NCI-H146 treated with DMSO at 0.1 percent for 48 hours (cell line): ENCODE results near the gene DPF1.
"Not testable (repeated sequence)": the region's sequence is repeated elsewhere in the genome, so short reads cannot be mapped to it uniquely, and the experiment has no call there.

Experiments
- DNase-seq: peaks from one replicate; lab custom pipeline; 2025; ENCODE audit not compliant: unreplicated experiment; lab: John Stamatoyannopoulos, UW

The DPF1 gene

GRCh38 chr19:38250821-38251563 is 27.0 kb upstream of the DPF1 start:
- no peak for DNase-seq

GRCh38 chr19:38250428-38250820 is 26.4 kb upstream of the DPF1 start:
- DNase-seq: no peak

DNA sequence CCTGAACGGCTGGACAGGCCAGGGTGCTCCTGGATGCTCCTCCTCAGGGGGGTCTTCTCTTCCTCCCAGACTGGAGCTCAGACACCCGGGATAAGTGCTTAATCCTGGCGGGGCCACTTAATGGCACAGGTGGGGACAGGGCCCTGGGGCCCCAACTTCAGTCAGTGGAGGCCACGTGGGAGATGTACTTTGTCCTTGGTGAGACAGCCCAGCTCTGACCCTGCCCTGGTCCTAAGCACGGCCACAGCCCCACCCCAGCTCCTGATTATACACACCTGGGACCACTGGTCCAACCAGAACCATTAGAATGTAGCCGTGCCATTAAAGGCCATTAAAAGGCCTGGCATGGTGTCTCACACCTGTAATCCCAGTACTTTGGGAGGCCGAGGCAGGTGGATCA is 24.4 kb upstream of the DPF1 start:
- DNase-seq: no peak

DNA sequence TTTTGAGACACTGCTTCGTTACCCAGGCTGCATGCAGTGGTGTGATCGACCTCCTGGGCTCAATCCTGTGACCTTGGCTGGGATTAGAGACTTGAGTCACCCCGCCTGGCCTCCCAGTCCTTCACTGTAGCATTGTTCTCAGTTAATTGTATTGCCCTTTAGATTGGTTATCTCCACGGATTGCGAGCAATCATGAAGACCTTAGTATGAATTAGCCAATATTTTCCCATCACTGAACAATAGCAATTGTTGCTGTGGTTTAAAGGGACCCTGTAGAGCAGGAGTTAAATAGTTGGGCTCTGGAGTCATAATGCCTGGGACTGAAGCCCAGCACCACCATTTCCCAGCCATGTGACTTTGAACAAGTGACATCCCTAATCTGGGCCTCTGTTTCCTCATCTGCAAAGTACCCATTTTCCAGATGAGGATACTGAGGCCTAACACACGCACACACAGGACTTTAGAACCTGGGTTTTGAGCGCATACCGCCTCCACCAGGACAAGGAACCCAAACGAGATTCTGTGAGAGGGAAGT is 23.8 kb upstream of the DPF1 start:
- DNase-seq: no peak

DNA sequence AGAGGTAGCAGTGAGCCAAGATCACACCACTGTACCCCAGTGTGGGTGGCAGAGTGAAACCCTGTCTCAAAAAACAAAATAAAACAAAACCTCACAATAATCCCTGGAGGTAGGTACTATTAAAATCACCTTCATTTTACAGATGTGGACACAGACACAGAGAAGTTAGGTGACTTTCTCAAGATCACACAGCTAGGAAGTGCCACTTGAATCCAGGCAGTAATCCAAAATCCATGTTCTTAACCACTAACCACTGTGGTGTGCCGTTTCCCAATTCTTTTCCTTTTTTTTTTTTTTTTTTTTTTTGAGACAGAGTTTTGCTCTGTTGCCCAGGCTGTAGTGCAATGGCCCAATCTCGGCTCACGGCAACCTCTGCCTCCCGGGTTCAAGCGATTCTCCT is 23.1 kb upstream of the DPF1 start:
- no peak for DNase-seq

DNA sequence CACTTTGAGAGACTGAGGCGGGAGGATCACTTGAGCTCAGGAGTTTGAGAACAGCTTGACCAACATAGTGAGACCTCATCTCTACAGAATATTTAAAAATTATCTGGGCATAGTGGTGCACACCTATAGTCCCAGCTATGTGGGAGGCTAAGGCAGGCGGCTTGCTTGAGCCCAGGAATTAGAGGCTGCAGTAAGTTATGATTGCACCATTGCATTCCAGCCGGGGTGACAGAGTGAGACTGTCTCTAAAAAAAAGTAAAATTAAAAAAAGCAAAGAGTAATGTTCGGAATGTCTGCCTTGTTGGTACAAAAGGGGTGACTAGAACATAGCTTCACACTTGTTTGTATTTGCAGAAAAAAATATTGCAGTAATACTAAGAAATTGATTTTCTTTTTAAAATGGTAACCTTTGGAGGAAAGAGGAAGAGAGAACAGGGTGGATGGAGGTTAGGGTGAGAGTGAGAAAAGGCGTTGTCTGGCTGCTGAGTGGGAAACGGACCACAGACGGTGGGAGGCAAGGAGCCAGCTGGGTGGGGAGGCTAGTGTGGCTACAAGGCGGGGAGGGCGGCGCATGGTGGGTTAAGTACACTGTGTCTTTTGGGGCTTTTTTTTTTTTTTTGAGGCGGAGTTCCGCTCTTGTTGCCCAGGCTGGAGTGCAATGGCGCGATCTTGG is 21.9 kb upstream of the DPF1 start:
- DNase-seq: no peak

DNA sequence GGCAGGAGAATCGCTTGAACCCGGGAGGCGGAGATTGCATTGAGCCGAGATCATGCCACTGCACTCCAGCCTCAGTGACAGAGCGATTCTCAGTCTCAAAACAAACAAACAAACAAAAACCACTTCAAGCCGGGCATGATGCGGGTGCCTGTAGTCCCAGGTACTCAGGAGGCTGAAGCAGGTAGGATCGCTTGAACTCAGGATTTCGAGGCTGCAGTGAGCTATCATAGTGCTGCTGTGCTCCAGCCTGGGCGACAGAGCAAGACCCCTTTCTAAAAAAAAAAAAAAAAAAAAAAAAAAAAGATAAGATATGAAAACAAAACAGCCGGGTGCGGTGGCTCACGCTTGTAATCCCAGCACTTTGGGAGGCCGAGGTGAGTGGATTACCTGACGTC is 19.3 kb upstream of the DPF1 start:
- no peak for DNase-seq

GRCh38 chr19:38239816-38240215 is 15.8 kb upstream of the DPF1 start:
- no peak for DNase-seq

GRCh38 chr19:38234615-38235014 is 10.6 kb upstream of the DPF1 start:
- DNase-seq: no peak

DNA sequence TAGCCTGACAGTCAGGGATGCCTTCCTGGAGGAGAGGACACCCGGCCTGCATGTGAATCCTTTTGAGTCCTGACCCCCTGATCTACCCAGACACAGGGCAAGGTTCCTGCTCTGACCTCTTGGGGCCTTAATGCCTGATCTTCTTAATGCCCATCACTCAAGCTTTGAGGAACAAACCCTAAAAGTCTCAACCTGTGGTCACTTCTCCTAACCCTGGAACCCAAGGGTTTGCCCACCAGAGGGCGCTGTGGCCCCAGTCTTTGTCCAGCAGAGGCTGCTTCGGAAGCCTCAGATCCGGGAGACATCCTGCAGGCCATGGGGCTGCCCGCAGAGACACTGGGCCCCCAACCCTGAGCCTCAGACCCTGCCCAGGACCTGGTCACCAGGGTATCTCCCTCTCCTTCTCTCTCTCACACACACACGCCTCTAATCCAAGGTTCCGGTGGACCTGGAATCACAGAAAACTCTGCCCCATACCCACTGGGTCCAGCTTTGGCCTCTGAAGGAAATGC is 9.8 kb upstream of the DPF1 start:
- DNase-seq: peak; percentile 29

GRCh38 chr19:38231918-38232317 is 7.9 kb upstream of the DPF1 start:
- no peak for DNase-seq

DNA sequence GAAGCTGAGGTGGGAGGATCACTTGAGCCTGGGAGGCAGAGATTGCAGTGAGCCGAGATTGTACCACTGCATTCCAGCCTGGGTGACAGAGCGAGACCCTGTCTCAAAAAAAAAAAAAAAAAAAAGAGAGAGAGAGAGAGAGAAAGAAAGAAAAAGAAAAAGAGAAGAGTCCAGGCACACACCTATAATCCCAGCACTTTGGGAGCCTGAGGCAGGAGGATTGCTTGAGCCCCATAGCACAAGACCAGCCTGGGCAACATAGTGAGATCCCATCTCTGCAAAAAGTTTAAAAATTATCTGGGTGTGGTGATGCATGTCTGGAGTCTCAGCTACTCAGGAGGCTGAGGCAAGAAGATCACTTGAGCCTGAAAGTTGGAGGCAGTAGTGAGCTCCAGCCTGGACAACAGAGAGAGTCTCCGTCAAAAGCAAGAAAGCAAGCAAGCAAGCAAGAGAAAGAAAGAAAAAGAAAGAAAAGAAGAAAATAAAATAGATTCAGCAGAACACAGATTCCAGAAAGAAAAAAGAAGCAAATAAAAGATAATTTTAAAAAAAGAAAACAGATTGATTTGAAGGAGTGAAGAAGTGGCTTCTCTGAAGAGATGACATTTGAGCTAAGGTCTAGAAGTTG is 6.6 kb upstream of the DPF1 start:
- DNase-seq: not testable (repeated sequence)

DNA sequence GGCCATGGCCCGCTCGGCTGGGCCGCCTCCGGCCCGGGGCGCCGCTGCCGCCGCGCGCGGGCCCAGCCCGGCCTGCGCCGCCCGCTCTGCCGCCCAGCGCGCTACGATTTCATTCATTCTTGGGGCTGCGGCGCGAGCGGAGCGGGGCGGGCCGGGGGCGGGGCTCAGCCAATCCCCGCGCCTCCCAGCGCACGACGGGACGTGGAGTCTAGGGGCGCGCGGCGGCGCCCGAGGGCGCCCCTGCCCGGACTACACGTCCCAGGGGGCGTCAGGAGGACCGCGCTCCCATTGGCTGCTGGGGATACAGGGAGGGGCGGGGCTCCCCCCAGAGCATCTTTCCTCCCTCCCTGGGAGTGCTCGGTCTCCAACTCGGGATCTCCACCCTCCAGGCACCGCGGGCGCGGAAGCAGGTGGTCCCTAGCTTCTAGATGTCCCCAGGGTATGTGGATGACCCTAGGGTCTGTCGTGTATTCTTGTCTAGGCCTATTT is 5.6 kb upstream of the DPF1 start:
- peak; percentile 92 for DNase-seq

DNA sequence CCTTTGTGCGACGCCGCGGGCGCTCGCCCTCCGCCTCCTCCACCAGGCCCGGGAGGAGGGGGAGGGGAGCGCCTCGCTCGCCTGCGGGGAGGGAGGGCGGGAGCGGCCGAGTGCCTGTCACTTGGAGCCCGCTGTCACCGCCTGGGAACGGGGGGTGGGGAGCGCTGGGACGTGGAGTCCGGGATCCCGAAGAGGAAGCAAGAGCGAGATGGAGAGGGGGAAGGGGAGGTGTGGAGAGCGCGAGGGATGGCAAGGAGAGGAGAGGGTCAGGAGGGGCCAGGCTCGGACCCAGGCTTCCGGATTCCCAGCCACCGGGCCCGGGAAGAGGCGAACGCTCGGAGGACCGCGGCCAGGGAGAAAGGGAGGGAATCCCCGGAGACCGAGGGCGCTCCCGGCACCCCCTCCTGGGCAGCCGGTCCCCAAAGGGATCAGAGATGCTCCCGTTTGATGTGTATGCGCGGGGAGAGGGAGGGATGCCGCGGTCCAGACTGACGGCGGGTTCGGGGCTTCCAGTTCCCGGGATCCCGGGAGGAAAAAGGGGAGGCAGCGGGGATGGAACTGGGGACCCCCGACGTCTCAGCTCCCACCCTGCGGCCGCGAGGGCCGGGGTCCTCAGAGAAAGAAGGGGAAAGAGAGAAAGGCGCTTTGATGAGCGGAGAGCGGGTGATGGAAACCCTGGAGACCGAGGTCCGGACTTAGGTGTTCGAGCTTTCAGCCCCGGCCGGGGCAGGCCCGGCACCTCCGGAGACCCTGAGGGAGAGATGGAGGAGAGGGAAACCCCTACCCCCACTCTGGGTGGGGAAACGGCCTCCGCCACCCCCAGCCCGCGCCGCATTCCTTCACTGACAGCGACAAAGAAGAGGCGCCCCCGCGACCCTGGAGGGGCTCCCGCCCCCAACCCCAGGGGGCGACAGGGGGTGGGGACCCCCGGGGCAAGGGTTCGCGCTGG is 4.7 kb upstream of the DPF1 start:
- peak; percentile 17 for DNase-seq

DNA sequence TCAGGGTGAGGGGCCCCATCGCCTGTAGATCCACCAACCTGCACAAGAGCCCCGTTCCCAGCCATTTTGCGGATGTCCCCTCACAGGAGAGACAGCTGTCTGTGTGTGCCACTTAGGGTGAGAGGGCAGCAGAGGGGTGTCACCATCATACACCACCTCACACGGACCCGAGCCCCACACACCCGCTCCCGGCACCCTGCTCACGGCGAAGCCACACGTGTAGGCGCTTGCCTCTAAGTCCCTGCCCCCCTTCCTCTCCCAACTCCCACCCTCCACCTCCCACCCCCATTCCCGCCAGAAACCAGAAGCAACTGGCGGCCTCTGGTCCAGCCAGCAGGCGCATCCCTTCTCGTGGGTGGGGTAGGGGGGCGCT is 4.0 kb upstream of the DPF1 start:
- no peak for DNase-seq

DNA sequence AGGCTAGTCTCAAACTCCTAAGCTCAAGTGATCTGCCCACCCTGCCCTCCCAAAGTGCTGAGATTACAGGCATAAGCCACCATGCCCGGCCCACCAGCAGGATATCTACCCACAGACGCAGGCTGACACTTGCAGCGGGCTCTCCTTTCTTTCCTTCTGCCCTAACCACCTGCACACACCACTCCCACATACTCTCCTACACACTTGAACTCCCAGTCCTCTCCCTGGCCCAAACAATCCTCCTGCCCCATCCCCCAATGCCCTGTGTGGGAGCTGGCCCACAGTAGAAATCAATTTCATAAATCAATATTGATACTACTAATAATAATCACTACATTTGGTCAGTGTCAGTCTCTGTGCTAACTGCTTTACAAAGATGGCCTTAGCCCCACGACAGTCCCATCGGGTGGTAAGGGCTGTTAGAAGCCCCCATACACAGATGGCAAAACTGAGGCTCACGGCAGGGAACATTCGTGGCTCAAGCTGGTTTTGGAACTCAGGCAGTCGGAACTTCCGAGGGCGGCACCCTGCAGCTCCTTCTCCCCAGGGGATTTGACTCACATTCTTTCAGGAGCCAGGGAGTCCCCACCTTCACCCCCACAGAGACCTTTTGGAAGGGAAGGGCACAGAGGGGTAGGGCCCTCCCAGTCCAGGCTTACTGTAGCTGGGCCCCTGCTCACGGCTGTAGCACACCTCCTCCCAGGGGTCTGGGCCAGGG is 3.4 kb upstream of the DPF1 start:
- DNase-seq: no peak

DNA sequence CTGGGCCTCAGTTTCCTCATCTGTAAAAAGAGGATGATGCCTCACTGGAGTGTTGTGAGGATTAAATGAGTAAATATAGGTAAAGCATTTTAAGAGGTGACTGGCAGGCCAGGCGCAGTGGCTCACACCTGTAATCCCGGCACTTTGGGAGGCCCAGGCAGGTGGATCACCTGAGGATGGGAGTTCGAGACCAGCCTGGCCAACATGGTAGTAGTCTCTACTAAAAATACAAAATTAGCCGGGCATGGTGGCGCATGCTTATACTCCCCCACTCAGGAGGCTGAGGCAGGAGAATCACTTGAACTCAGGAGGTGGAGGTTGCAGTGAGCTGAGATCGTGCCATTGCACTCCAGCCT is 819 bp upstream of the DPF1 start:
- DNase-seq: not testable (repeated sequence)

DNA sequence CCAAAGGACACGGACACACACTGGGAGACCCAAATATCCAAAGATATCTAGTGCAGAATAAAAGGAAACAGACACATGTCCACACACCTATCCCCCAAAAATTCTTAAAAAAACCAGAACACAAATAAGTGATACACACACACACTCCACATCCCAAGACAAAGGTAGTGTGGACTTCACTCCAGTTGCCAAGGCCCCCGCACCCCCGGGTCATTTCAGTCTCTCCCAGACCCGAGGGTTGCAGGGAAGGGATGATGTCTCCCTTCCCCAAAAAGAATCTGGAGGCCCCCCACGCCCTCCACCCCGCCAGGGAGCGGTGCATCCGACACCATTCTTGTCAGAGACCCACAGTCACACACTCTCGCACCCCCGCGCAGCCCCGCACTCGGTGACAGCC is 407 bp downstream of the DPF1 start:
- no peak for DNase-seq

GRCh38 chr19:38223119-38223523 is 901 bp downstream of the DPF1 start:
- DNase-seq: no peak
